ENCODE data around the gene HSPA9. TPM values are rescaled to one million over a fixed set of nuclear protein-coding genes. Genes with fewer than 3 reads are reported as not detected.

HSPA9 gene
- total RNA-seq, 1 donor from 2014 or later: 291 TPM

- H3K27ac ChIP-seq (replicated peaks): peak overlapping the region; percentile 1
- TF ChIP-seq CTCF (IDR thresholded peaks at IDR 0.05; ENCODE audit: borderline replicate concordance): no peak
- H3K36me3 ChIP-seq: no peaks in the 10 kb centered on the region
- no peak for DNase-seq
- no peaks in the 10 kb centered on the region for H3K27me3 ChIP-seq (ENCODE audit: low read depth)
- H3K9me3 ChIP-seq (replicated peaks): no peaks in the 10 kb centered on the region
- peaks cover 78% of the 10 kb centered on the region for H3K4me1 ChIP-seq
- intact Hi-C loops (cut with micrococcal nuclease): no loop called here
- H3K4me3 ChIP-seq: no peak overlapping the region
Observed at GRCh38 chr5:138536215-138536614, 39.0 kb downstream of the HSPA9 start.

- intact Hi-C loops (cut with micrococcal nuclease): no loop called here
- DNase-seq: no peak
- Histone ChIP-seq H3K9me3 (replicated peaks) (no peaks in the 10 kb centered on the region), H3K4me3 (no peak overlapping the region), H3K27ac (replicated peaks) (no peak overlapping the region), H3K27me3 (ENCODE audit: low read depth) (no peaks in the 10 kb centered on the region), H3K4me1 (peaks cover 69% of the 10 kb centered on the region), H3K36me3 (no peaks in the 10 kb centered on the region)
- no peak for TF ChIP-seq CTCF (IDR thresholded peaks at IDR 0.05; ENCODE audit: borderline replicate concordance)
Observed at GRCh38 chr5:138533973-138534941, 40.9 kb downstream of the HSPA9 start.

- no peak for TF ChIP-seq CTCF (IDR thresholded peaks at IDR 0.05; ENCODE audit: borderline replicate concordance)
- Histone ChIP-seq H3K36me3 (peaks cover 6% of the 10 kb centered on the region), H3K9me3 (replicated peaks) (no peaks in the 10 kb centered on the region), H3K4me1 (peaks cover 55% of the 10 kb centered on the region), H3K27me3 (ENCODE audit: low read depth) (no peaks in the 10 kb centered on the region), H3K27ac (replicated peaks) (no peak overlapping the region), H3K4me3 (no peak overlapping the region)
- DNase-seq: no peak
- intact Hi-C loops (cut with micrococcal nuclease): no loop called here
Observed at GRCh38 chr5:138529812-138530211, 45.4 kb downstream of the HSPA9 start.

GRCh38 chr5:138528744-138529469 lies 46.3 kb downstream of the HSPA9 start:
- DNase-seq: no peak
- intact Hi-C loops (cut with micrococcal nuclease): no loop called here
- Histone ChIP-seq H3K36me3 (peaks cover 6% of the 10 kb centered on the region), H3K4me3 (no peak overlapping the region), H3K4me1 (peaks cover 47% of the 10 kb centered on the region), H3K9me3 (replicated peaks) (no peaks in the 10 kb centered on the region), H3K27me3 (ENCODE audit: low read depth) (no peaks in the 10 kb centered on the region), H3K27ac (replicated peaks) (no peak overlapping the region)
- no peak for TF ChIP-seq CTCF (IDR thresholded peaks at IDR 0.05; ENCODE audit: borderline replicate concordance)

- no peak for DNase-seq
- no peaks in the 10 kb centered on the region for H3K9me3 ChIP-seq (replicated peaks)
- peaks cover 47% of the 10 kb centered on the region for H3K4me1 ChIP-seq
- TF ChIP-seq CTCF (IDR thresholded peaks at IDR 0.05; ENCODE audit: borderline replicate concordance): no peak
- no peak overlapping the region for H3K4me3 ChIP-seq
- peaks cover 6% of the 10 kb centered on the region for H3K36me3 ChIP-seq
- H3K27me3 ChIP-seq (ENCODE audit: low read depth): no peaks in the 10 kb centered on the region
- H3K27ac ChIP-seq (replicated peaks): no peak overlapping the region
- intact Hi-C loops (cut with micrococcal nuclease): no loop called here
Observed at GRCh38 chr5:138528208-138528607, 47.0 kb downstream of the HSPA9 start.

Data from left ventricle myocardium inferior (tissue), 1 donor.